ENCODE results near the gene DPEP1.
A peak's percentile ranks its signal among the peaks of the same experiment; 100 is the strongest.

DPEP1 gene

GRCh38 chr16:89595330-89596060 is 17.9 kb upstream of the DPEP1 start:
- Histone ChIP-seq H3K9ac (ENCODE audit: low read depth, low read length, poor library complexity, severe bottlenecking) (no peak overlapping the region), H3K27me3 (ENCODE audit: insufficient read depth, low read length, poor library complexity, severe bottlenecking) (no peaks in the 10 kb centered on the region), H3K4me1 (ENCODE audit: insufficient read depth, low read length, poor library complexity, severe bottlenecking) (peaks cover 6% of the 10 kb centered on the region), H2AFZ (ENCODE audit: low read length) (no peak overlapping the region), H4K20me1 (ENCODE audit: insufficient read depth, low read length, poor library complexity, severe bottlenecking) (no peaks in the 10 kb centered on the region), H3K36me3 (ENCODE audit: insufficient read depth, low read length) (no peaks in the 10 kb centered on the region), H3K79me2 (ENCODE audit: insufficient read depth, low read length) (no peaks in the 10 kb centered on the region), H3K4me2 (ENCODE audit: low read depth, low read length, poor library complexity, severe bottlenecking) (peak overlapping the region; percentile 65), H3K9me2 (replicated peaks; ENCODE audit: low read depth, low read length) (no peaks in the 10 kb centered on the region), H3K4me3 (ENCODE audit: low read length, poor library complexity, severe bottlenecking) (peak overlapping the region; percentile 17), H3F3A (ENCODE audit: low read depth) (no peaks in the 10 kb centered on the region), H3K9me3 (ENCODE audit: insufficient read depth, low read depth, low read length) (no peaks in the 10 kb centered on the region)
- no peak for TF ChIP-seq EZH2phosphoT487 (IDR thresholded peaks at IDR 0.05; ENCODE audit: borderline replicate concordance)
- TF ChIP-seq, protein P1, sequence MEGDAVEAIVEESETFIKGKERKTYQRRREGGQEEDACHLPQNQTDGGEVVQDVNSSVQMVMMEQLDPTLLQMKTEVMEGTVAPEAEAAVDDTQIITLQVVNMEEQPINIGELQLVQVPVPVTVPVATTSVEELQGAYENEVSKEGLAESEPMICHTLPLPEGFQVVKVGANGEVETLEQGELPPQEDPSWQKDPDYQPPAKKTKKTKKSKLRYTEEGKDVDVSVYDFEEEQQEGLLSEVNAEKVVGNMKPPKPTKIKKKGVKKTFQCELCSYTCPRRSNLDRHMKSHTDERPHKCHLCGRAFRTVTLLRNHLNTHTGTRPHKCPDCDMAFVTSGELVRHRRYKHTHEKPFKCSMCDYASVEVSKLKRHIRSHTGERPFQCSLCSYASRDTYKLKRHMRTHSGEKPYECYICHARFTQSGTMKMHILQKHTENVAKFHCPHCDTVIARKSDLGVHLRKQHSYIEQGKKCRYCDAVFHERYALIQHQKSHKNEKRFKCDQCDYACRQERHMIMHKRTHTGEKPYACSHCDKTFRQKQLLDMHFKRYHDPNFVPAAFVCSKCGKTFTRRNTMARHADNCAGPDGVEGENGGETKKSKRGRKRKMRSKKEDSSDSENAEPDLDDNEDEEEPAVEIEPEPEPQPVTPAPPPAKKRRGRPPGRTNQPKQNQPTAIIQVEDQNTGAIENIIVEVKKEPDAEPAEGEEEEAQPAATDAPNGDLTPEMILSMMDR (conservative IDR thresholded peaks at IDR 0.05; ENCODE audit: low read length): no peak

GRCh38 chr16:89596061-89596689 is 17.3 kb upstream of the DPEP1 start:
- TF ChIP-seq, protein P1 (conservative IDR thresholded peaks at IDR 0.05; ENCODE audit: low read length): no peak
- no peak for TF ChIP-seq EZH2phosphoT487 (IDR thresholded peaks at IDR 0.05; ENCODE audit: borderline replicate concordance)
- H3K36me3 ChIP-seq (ENCODE audit: insufficient read depth, low read length): no peaks in the 10 kb centered on the region
- no peaks in the 10 kb centered on the region for H3K9me3 ChIP-seq (ENCODE audit: insufficient read depth, low read depth, low read length)
- H3K9me2 ChIP-seq (replicated peaks; ENCODE audit: low read depth, low read length): no peaks in the 10 kb centered on the region
- H3F3A ChIP-seq (ENCODE audit: low read depth): no peaks in the 10 kb centered on the region
- no peaks in the 10 kb centered on the region for H3K27me3 ChIP-seq (ENCODE audit: insufficient read depth, low read length, poor library complexity, severe bottlenecking)
- H3K9ac ChIP-seq (ENCODE audit: low read depth, low read length, poor library complexity, severe bottlenecking): no peak overlapping the region
- H3K4me1 ChIP-seq (ENCODE audit: insufficient read depth, low read length, poor library complexity, severe bottlenecking): peaks cover 6% of the 10 kb centered on the region
- H3K4me2 ChIP-seq (ENCODE audit: low read depth, low read length, poor library complexity, severe bottlenecking): no peak overlapping the region
- H3K79me2 ChIP-seq (ENCODE audit: insufficient read depth, low read length): no peaks in the 10 kb centered on the region
- H3K4me3 ChIP-seq (ENCODE audit: low read length, poor library complexity, severe bottlenecking): no peak overlapping the region
- no peak overlapping the region for H2AFZ ChIP-seq (ENCODE audit: low read length)
- no peaks in the 10 kb centered on the region for H4K20me1 ChIP-seq (ENCODE audit: insufficient read depth, low read length, poor library complexity, severe bottlenecking)

GRCh38 chr16:89596957-89597649 is 16.3 kb upstream of the DPEP1 start:
- H3F3A ChIP-seq (ENCODE audit: low read depth): no peaks in the 10 kb centered on the region
- no peak overlapping the region for H3K9ac ChIP-seq (ENCODE audit: low read depth, low read length, poor library complexity, severe bottlenecking)
- H3K36me3 ChIP-seq (ENCODE audit: insufficient read depth, low read length): no peaks in the 10 kb centered on the region
- H3K4me3 ChIP-seq (ENCODE audit: low read length, poor library complexity, severe bottlenecking): no peak overlapping the region
- no peaks in the 10 kb centered on the region for H3K9me2 ChIP-seq (replicated peaks; ENCODE audit: low read depth, low read length)
- no peaks in the 10 kb centered on the region for H4K20me1 ChIP-seq (ENCODE audit: insufficient read depth, low read length, poor library complexity, severe bottlenecking)
- no peaks in the 10 kb centered on the region for H3K79me2 ChIP-seq (ENCODE audit: insufficient read depth, low read length)
- H3K4me1 ChIP-seq (ENCODE audit: insufficient read depth, low read length, poor library complexity, severe bottlenecking): peaks cover 7% of the 10 kb centered on the region
- H2AFZ ChIP-seq (ENCODE audit: low read length): no peak overlapping the region
- H3K4me2 ChIP-seq (ENCODE audit: low read depth, low read length, poor library complexity, severe bottlenecking): no peak overlapping the region
- TF ChIP-seq, protein P1 (conservative IDR thresholded peaks at IDR 0.05; ENCODE audit: low read length): no peak
- TF ChIP-seq EZH2phosphoT487 (IDR thresholded peaks at IDR 0.05; ENCODE audit: borderline replicate concordance): no peak
- no peaks in the 10 kb centered on the region for H3K9me3 ChIP-seq (ENCODE audit: insufficient read depth, low read depth, low read length)
- no peaks in the 10 kb centered on the region for H3K27me3 ChIP-seq (ENCODE audit: insufficient read depth, low read length, poor library complexity, severe bottlenecking)
